Measurements from ENCODE around the gene ZP3.
"Not testable (repeated sequence)": the region's sequence is repeated elsewhere in the genome, so short reads cannot be mapped to it uniquely, and the experiment has no call there.

ZP3 gene

DNA sequence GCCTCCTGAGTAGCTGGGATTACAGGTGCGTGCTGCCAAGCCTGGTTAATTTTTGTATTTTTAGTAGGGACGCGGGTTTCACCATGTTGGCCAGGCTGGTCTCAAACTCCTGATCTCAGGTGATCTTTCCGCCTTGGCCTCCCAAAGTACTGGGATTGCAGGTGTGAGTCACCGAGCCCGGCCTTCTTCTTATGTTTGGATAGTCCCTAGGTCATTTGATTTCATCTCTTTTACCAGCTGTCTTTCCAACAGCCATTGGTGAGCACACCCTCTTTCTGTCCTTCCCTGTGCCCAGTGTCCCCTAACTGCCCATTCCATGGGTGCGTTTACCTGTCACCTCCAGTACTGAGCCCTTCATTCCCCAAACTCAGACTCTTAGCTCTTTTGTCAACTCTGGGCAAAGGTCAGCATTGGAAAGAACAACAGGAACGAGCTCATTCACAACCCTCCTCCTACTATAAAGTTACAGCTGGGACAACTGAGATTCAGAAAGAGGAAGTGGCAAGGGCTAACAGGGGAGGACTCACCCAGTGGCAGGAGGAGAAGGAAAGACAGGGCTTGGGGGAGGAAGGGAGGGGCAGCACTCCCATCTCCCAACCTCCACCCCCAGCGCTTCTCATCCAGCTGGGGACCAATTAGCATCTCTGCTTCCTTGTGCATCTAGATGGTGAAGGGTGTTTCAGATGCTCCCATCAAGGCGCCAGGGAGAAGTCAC lies 20.8 kb upstream of the ZP3 start:
- no peak for DNase-seq (ENCODE audit: low read depth in 3 of 3, low spot score in 1 of 3)

DNA sequence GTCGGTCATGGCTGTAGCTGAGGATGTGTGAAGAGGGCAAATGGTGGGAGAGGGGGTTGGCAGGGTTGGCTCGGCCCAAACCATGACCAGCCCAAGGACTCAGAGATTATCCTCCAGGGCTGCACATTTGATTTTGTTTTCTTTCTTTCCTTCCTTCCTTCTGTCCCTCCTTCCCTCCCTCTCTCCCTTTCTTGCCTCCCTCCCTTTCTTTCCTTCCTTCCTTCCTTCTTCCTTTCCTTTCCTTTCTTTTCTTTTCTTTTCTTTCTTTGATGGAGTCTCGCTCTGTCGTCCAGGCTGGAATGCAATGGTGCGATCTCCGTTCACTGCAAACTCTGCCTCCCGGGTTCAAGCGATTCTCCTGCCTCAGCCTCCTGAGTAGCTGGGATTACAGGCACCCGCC lies 19.0 kb upstream of the ZP3 start:
- DNase-seq (ENCODE audit: low read depth in 3 of 3, low spot score in 1 of 3) = no peak

DNA sequence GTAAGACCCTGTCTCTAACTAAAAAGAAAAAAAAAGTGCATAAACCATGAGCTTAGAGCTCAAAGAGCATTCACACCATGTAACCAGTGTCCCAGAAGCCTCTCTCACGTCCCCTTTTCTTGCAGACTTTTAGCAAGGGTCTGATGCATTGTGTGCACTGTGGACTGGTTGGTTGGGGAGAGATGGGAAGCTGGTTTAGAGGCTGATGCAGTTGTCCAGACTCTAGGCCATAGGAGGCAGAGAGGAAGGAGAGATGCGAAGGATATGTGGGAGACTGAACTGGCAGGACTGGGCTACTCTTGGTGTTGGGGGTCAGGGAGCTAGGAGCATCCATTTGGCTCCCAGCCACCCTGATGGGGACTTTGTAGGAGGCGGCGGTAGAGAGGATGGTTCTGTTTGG lies 17.0 kb upstream of the ZP3 start:
- no peak for DNase-seq (ENCODE audit: low read depth in 3 of 3, low spot score in 1 of 3)

DNA sequence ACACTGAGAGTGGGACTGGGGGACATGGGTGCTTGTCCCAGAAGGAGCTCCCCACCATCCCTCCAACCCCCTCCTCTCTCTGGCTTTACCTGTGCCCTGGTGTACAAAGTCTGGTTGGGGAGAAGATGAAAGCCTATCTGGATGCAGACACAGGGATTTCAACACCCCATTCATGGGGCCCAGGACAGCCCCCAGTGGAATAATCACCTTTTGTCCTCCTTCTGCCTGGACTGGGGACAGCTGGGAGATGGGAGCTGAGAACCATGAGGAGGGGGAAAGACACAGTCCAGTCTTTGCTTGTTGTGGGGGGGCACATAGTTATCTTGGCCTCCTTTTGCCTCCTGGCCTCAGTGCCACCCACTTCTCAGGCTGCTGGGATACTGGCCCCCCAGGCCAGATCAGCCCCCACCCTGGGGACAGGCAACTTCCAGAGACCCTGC lies 16.6 kb upstream of the ZP3 start:
- no peak for DNase-seq (ENCODE audit: low read depth in 3 of 3, low spot score in 1 of 3)

DNA sequence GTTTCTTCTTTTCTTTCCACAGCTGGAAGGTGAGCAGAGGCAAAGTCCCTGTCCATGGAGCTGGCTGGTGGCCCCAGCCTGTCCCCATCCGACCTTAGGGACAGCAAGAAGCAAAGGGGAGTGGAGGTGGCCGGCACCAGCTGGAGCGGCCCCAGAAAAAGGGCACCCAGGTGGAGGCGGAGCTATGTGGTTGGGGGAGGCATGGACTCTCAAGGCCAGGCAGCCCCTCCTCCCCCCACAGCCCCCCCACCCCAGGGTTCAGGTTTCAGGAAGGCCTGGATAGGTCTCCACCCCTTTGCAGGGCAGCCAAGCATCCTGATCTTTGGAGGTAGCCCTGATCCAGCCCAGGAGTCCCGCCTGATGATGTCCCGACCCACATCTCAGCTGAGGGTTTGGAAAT lies 15.2 kb upstream of the ZP3 start, which contains the start of gene SSC4D:
SSC4D (minus strand) TSS at position 161 of the 400 bp plus-strand sequence. CDS start 5,258 bp downstream, outside the sequence.
- no peak for DNase-seq (ENCODE audit: low read depth in 3 of 3, low spot score in 1 of 3)

DNA sequence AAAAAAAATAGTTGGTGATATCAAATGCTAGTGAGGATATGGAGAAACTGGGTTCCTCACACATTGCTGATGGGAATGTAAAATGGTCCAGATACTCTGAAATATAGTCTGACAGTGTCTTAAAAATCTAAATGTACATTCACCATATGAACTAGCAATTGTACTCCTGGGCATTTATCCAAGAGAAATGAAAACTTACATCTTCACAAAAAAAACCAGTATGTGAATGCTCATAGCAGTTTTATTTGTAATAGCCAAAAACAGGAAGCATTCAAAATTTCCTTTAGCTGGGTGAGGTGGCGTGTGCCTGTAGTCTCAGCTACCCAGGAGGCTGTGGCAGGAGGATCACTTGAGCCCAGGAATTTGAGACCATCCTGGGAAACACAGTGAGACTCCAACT lies 13.1 kb upstream of the ZP3 start:
- DNase-seq (ENCODE audit: low read depth in 3 of 3, low spot score in 1 of 3) = no peak

DNA sequence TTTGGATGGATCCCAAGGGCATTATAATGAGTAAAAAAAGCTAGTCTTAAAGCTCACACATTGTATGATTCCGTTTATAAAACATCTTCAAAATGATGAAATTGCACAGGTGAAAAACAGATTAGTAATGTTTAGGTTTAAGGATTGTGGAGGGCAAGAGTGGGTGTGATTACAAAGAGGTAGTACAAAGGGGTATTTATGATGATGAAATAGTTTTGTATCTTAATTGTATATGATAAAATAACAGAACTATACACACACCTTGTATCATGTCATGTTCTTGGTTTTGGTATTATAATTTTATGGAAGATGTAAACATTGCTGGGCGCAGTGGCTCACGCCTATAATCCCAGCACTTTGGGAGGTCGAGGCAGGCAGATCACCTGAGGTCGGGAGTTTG lies 12.5 kb upstream of the ZP3 start:
- no peak for DNase-seq (ENCODE audit: low read depth in 3 of 3, low spot score in 1 of 3)

DNA sequence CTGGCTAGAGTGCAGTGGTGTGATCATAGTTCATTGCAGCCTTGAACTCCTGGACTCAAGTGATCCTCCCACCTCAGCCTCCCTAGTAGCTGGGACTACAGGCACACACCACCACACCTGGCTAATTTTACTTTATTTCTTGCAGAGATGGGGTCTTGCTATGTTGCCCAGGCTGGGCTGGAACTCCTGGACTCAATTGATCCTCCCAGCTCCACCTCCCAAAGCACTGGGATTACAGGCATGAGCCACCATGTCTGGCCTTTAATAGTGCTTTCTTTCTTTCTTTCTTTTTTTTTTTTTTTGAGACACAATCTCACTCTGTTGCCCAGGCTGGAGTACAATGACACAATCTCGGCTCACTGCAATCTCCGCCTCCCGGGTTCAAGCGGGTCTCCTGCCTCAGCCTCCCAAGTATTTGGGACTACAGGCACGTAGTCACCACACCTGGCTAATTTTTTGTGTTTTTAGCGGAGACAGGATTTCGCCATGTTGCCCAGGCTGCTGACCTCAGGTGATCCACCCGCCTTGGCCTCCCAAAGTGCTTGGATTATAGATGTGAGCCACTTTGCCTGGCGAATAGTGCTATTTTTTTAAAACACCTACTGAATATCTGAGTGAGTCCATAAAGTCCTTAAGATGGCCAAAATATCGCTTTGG lies 7.0 kb upstream of the ZP3 start:
- not testable (repeated sequence) for DNase-seq (ENCODE audit: low read depth in 3 of 3, low spot score in 1 of 3)

DNA sequence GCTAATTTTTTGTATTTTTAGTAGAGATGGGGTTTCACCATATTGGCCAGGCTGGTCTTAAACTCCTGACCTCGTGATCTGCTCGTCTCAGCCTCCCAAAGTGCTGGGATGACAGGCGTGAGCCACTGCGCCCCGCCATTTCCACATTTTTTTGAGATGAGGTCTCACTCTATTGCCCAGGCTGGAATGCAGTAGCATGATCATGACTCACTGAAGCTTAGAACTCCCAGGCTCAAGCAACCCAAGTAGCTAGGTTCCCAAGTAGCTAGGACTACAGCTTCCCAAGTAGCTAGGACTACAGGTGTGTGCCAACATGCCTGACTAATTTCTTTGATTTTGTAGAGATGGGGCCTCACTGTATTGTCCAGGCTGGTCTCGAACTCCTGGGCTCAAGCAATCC lies 3.7 kb upstream of the ZP3 start:
- DNase-seq (ENCODE audit: low read depth in 3 of 3, low spot score in 1 of 3) = not testable (repeated sequence)

DNA sequence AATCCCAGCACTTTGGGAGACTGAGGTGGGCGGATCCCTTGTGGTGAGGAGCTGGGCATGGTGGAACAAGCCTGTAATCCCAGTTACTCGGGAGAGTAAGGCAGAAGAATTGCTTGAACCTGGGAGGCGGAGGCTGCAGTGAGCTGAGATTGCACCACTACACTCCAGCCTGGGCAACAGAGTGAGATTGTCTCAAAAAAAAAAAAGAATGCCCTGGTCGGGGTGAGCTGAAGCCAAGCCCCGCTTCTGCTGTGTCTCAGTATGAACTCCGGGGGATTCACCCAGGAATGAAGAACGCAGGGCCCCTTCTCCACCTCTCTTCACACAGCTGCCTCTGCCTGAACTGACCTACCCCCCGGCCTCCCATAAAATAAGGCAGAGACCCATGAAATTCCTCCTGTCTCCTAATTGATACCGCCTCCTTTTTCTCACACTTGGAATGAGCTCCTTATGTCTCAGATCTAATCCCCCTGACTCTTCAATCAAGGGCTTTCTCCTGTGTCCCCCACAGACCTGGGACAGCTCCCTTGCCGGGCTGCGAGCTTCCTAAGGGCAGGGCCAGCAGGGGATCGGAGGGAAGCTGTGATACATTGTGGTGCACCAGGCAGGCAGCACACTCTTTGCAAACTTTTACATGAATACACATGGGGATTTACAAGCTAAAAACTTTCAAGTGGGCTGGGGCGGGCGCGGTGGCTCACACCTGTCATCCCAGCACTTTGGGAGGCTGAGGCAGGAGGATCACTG lies 911 bp upstream of the ZP3 start:
- DNase-seq (ENCODE audit: low read depth in 3 of 3, low spot score in 1 of 3) = no peak

DNA sequence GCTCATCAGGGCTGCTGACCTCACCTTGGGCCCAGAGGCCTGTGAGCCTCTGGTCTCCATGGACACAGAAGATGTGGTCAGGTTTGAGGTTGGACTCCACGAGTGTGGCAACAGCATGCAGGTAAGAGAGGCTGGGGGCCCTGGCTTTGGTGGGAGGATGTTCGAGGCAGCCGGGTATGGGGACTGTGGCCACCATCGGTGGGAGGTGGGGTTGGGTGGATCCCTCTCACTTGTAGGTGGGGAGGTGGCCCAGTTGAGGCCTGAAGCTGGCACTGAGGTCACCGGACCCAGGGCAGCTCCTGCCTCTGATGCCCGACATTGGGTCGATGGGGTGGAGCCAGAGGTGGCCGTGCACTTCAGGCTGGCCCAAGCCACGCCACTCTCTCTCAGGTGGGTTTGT lies 406 bp downstream of the ZP3 start:
- no peak for DNase-seq (ENCODE audit: low read depth in 3 of 3, low spot score in 1 of 3)

DNA sequence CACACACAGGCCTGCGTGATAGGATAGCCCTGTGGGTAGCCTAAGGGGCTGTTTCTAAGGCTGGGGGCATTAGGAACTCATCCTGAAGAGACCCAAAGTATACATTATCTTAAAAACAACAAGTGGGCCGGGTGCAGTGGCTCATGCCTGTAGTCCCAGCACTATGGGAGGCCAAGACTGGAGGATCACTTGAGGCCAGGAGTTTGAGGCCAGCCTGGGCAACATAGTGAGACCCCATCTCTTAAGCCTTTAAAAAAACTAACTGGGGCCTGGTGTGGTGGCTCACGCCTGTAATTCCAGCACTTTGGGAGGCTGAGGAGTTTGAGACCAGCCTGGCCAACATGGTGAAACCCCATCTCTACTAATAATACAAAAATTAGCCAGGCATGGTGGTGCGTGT lies 808 bp downstream of the ZP3 start:
- not testable (repeated sequence) for DNase-seq (ENCODE audit: low read depth in 3 of 3, low spot score in 1 of 3)

DNA sequence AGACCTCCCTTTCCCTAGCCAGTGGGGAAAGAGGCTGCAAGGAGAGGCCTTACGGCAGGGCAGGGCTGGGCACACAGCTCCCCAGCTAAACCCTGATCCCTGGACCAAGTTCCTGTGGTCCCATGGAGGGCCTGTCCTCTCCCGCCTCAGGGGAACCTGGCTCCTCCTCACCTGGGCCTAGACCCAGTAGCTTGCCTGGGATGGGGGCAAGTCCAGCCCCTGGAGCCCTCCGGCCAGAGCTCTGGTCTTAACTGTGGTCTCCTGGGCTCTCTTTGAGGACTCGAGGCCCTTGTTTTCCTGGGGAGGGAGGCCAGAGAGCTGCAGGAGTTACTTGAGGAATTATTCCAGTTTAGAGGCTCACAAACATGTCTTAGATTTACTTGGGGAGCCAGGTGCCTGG lies 1.5 kb downstream of the ZP3 start:
- no peak for DNase-seq (ENCODE audit: low read depth in 3 of 3, low spot score in 1 of 3)

DNA sequence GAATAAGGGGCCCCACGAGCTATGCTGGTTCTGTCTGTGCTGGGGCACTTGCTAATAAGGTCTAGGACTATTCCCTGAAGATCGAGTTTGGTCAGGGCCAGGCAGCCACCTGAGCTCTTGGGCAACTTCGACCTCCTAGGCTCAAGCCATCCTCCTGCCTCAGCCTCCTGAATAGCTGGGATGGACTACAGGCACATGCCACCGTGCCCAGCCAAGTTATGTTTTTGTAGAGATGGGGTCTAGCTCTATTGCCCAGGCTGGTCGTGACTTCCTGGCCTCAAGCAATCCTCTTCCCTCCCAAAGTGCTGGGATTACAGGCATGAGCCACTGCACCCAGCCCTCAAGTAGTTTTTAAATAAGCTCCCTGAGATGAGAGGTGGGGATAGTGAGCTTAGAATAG lies 2.9 kb downstream of the ZP3 start:
- no peak for DNase-seq (ENCODE audit: low read depth in 3 of 3, low spot score in 1 of 3)

DNA sequence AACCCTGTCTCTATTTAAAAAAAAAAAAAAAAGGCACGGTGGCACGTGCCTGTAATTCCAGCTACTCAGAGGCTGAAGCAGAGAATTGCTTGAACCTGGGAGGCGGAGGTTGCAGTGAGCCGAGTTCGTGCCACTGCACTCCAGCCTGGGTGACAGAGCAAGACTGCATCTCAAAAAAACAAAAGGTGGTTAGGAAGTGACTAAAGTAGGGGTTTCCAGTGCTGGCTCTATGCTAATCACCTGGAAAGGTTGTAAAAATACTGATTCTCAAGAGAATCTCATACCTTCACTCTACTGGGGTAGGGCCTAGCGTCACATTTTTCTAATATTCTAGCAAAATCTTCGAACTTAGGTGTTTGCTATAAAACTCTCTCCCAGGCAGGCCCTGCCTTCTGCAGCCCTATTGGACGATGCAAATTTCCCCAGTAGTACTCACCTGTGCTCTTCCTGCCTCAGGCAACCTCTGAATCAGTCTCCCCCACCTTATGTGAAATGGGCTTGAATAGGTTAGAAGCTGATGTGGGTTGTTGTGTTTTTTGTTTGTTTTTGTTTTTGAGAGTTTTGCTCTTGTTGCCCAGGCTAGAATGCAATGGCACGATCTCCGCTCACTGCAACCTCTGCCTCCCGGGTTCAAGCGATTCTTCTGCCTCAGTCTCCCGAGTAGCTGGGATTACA lies 3.5 kb downstream of the ZP3 start:
- DNase-seq (ENCODE audit: low read depth in 3 of 3, low spot score in 1 of 3) = no peak

DNA sequence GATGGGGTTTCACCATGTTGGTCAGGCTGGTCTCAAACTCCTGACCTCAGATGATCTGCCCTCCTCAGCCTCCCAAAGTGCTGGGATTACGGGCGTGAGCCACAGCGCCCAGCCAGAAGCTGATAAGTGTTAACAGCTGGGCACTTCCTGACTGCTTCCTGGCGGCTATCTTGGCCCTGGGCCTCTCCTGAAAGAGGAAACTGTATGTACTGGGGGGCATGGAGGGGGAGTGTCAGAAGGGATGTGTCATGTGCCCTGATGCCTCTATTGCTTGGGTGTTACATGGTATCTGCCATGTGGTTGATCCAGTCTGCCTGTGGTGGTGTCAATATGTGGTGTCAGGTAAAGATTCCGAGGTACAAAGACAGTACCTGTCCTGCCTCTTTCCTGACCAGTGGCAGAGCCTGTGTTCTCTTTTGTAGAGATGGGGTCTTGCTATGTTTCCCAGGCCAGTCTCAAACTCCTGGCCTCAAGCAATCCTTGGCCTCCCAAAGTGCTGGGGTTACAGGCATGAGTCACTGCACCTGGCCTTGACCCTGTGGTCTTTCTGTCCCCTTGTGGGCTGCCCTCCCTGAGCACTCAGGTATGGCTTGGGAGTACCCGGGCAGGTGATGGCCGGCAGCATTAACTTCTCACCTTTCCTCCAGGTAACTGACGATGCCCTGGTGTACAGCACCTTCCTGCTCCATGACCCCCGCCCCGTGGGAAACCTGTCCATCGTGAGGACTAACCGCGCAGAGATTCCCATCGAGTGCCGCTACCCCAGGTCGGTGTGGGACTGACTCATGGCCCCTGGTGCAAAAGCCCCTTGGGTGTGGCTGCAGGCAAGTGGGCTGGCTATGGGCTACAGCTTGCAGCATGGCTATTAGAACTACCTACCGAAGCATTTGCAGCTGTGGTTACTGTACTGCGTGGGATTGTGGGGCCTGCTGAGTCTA lies 4.4 kb downstream of the ZP3 start:
- no peak for DNase-seq (ENCODE audit: low read depth in 3 of 3, low spot score in 1 of 3)

DNA sequence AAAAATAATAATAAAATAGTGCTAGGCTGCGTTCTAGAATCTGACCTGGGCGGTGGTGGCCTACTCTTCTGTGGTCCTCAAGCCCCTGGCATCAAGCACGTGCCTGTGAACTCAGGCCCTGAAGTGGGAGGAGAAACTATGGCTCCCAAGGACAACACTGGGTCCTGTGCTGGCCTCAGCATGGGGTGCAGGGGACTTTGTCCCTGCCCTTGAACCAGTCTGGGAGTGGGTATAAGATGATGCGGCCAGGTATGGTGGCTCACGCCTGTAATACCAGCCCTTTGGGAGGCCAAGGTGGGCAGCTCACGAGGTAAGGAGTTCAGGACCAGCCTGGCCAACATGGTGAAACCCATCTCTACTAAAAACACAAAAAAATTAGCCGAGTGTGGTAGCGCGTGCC lies 5.5 kb downstream of the ZP3 start:
- DNase-seq (ENCODE audit: low read depth in 3 of 3, low spot score in 1 of 3) = no peak

DNA sequence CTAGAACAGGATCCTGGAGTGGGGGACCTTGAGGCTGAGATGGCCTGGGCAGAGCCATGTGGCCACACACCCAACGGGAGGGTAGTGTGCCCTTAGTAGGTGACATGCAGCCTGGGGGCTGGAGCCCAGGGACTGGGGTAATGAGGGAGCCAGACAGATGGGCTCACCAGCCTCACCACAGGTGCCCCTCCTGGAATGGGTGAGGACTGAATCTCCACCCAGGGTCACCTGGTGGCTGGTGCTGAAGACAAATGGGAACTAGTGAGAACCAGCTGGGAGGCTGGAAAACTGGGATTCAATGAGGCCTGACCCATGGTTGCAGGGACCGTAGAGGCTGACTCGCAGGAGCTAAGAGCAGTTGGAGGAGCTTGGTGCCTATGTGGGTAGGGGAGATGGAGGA lies 6.1 kb downstream of the ZP3 start:
- no peak for DNase-seq (ENCODE audit: low read depth in 3 of 3, low spot score in 1 of 3)

DNA sequence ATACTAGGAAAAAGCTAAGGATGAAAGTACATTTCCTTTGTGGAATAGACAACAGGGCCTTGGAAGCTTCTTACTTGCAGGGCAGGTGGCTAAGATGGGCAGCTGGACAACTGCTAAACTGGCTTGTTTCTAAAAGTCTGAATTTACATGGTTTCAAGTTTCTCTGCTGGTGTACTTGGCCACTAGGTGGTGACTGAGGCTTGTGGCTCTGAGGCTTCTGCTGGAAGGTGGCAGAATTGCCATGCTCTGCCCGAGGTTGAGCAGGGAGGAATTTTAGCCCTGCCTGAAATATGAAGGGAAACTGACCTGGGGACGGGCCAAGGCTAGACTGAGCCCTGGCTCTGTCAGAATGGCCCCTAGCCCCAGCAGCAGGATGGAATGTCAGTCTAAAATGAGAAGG lies 13.1 kb downstream of the ZP3 start:
- peak; percentile 11 to 30 (median 16) for DNase-seq (ENCODE audit: low read depth in 3 of 3, low spot score in 1 of 3)

DNA sequence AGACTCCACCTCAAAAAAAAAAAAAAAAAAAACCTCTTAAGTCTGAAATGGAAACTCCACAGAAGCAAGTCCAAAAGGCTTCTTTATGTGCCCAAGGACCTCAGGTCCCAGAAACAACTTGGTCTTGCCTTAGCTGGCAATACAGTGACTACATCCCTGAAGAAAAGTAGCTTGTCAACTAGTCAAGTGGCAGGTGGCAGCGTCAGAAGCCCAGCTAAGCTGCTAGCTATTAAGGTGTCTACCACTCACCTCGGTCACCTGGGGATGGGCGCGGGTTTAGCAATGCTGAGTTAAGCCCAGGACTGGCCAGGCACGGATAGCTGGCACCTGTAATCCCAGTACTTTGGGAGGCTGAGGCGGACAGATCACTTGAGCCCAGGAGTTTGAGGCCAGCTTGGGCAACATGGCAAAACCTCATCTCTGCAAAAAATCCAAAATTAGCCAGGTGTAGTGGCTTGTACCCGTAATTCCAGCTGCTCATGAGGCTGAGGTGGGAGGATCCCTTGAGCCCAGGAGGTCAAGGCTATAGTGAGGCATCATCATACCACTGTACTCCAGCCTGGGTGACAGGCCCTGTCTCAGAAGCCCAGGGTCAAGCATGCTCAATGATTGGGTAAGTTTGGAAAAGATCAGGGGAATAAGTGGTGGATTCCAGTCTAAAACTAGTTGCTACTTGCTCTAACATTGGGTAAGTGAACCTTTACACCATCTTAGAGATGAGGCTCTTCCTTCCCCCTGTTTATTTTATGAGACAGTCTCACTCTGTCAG lies 14.6 kb downstream of the ZP3 start:
- not testable (repeated sequence) for DNase-seq (ENCODE audit: low read depth in 3 of 3, low spot score in 1 of 3)
